HEK293 (cell line): ENCODE data around the gene RNF212.

Experiments
- CTCF ChIA-PET: fragments of 350-600 bp; formaldehyde crosslinking; extraction: SDS; loops from one replicate; lab custom pipeline; 2021; ENCODE audit warnings: antibody characterized with exemption; lab: Yijun Ruan, JAX
- POLR2A ChIA-PET: fragments of 300-600 bp; formaldehyde crosslinking; extraction: SDS; loops from one replicate; lab custom pipeline; 2020; ENCODE audit warnings: antibody characterized with exemption, inconsistent platforms; lab: Yijun Ruan, JAX
- H3K27ac ChIP-seq: fragments of 200-500 bp; sonication (Bioruptor generic); 2 replicates; pipeline ENCODE4 v1.5.1; 2014; ENCODE audit warnings: low read depth, low read length, control low read depth, inconsistent platforms; ENCODE audit errors: extremely low read depth
- H3K36me3 ChIP-seq, 2 experiments: fragments of 200-500 bp in 1 of 2; sonication (Bioruptor generic) in 1 of 2; 1 replicate in 1 of 2; 2 replicates in 1 of 2; pipeline ENCODE4 v1.5.1; 2014 to 2017; ENCODE audit warnings: inconsistent platforms in 2 of 2, low read length in 2 of 2; ENCODE audit not compliant: control insufficient read depth in 2 of 2, insufficient read depth in 1 of 2
- H3K4me1 ChIP-seq: fragments of 200-500 bp; sonication (Bioruptor generic); 2 replicates; pipeline ENCODE4 v1.5.1; 2014; ENCODE audit warnings: mild to moderate bottlenecking, low read length, inconsistent platforms; ENCODE audit not compliant: control insufficient read depth, insufficient read depth
- H3K4me3 ChIP-seq: 2 replicates; pipeline ENCODE4 v1.5.1; 2011; ENCODE audit warnings: low read depth, mild to moderate bottlenecking, control low read depth, low read length, moderate library complexity
- H3K9me3 ChIP-seq: fragments of 200-500 bp; sonication (Bioruptor generic); 2 replicates; pipeline ENCODE4 v1.5.1; 2014; ENCODE audit warnings: low read depth, low read length, inconsistent platforms; ENCODE audit not compliant: control insufficient read depth, insufficient read depth
- FEZF1 ChIP-seq: fragments of 450-650 bp; formaldehyde crosslinking; IDR thresholded peaks from 2 replicates; pipeline ENCODE4 v1.5.1; 2016; ENCODE audit warnings: missing biosample characterization, missing genetic modification characterization
- OSR2 ChIP-seq: fragments of 450-650 bp; formaldehyde crosslinking; IDR thresholded peaks from 2 replicates; pipeline ENCODE4 v1.5.1; 2016; ENCODE audit warnings: missing biosample characterization, missing genetic modification characterization
- PRDM1 ChIP-seq: fragments of 450-650 bp; formaldehyde crosslinking; IDR thresholded peaks from 2 replicates; pipeline ENCODE4; 2016; ENCODE audit warnings: missing biosample characterization, missing genetic modification characterization
- TRIM28 ChIP-seq: IDR thresholded peaks from 2 replicates; pipeline ENCODE4 v1.6.1; 2011; ENCODE audit warnings: low read length, control low read depth, borderline replicate concordance
- ZBTB17 ChIP-seq: fragments of 450-650 bp; formaldehyde crosslinking; IDR thresholded peaks from 2 replicates; pipeline ENCODE4 v1.5.1; 2016; ENCODE audit warnings: missing biosample characterization, missing genetic modification characterization
- ZNF138 ChIP-seq: fragments of 450-650 bp; formaldehyde crosslinking; IDR thresholded peaks from 2 replicates; pipeline ENCODE4 v1.5.1; 2016; ENCODE audit warnings: missing biosample characterization, missing genetic modification characterization, borderline replicate concordance
- ZNF211 ChIP-seq: fragments of 450-650 bp; formaldehyde crosslinking; IDR thresholded peaks from 2 replicates; pipeline ENCODE4 v1.5.1; 2016; ENCODE audit warnings: low read depth, missing biosample characterization, missing genetic modification characterization
- ZNF302 ChIP-seq: fragments of 450-650 bp; formaldehyde crosslinking; IDR thresholded peaks from 2 replicates; pipeline ENCODE4 v1.5.1; 2016; ENCODE audit warnings: missing biosample characterization, missing genetic modification characterization, low read depth
- ZNF335 ChIP-seq: fragments of 450-650 bp; formaldehyde crosslinking; conservative IDR thresholded peaks from 2 replicates; pipeline ENCODE4 v1.5.1; 2016; ENCODE audit warnings: missing biosample characterization, missing genetic modification characterization
- ZNF354C ChIP-seq: fragments of 450-650 bp; formaldehyde crosslinking; IDR thresholded peaks from 2 replicates; pipeline ENCODE4 v1.5.1; 2016; ENCODE audit warnings: missing biosample characterization, missing genetic modification characterization, low read depth, borderline replicate concordance
- ZNF394 ChIP-seq: fragments of 450-650 bp; formaldehyde crosslinking; IDR thresholded peaks from 2 replicates; pipeline ENCODE4 v1.5.1; 2016; ENCODE audit warnings: missing biosample characterization, missing genetic modification characterization, mild to moderate bottlenecking, moderate library complexity, borderline replicate concordance
- ZNF639 ChIP-seq: fragments of 450-650 bp; formaldehyde crosslinking; IDR thresholded peaks from 2 replicates; pipeline ENCODE4 v1.5.1; 2016; ENCODE audit warnings: missing biosample characterization, missing genetic modification characterization
- ZNF768 ChIP-seq: fragments of 450-650 bp; formaldehyde crosslinking; IDR thresholded peaks from 2 replicates; pipeline ENCODE4 v1.5.1; 2018; ENCODE audit warnings: missing biosample characterization, mild to moderate bottlenecking, missing genetic modification characterization
- ZSCAN4 ChIP-seq: fragments of 450-650 bp; formaldehyde crosslinking; IDR thresholded peaks from 2 replicates; pipeline ENCODE4 v1.5.1; 2017; ENCODE audit warnings: missing biosample characterization, missing genetic modification characterization
- TF ChIP-seq, protein P1 (sequence below): fragments of 450-650 bp; formaldehyde crosslinking; IDR thresholded peaks from 2 replicates; pipeline ENCODE4 v1.5.1; 2017; ENCODE audit warnings: missing biosample characterization, missing genetic modification characterization
- TF ChIP-seq, protein P2 (sequence below): fragments of 450-650 bp; formaldehyde crosslinking; IDR thresholded peaks from 2 replicates; pipeline ENCODE4 v1.5.1; 2016; ENCODE audit warnings: missing biosample characterization, missing genetic modification characterization, borderline replicate concordance
- TF ChIP-seq, protein P3 (sequence below): fragments of 450-650 bp; formaldehyde crosslinking; IDR thresholded peaks from 2 replicates; pipeline ENCODE4 v1.5.1; 2017; ENCODE audit warnings: missing biosample characterization, missing genetic modification characterization
- TF ChIP-seq, protein P4 (sequence below): fragments of 450-650 bp; formaldehyde crosslinking; IDR thresholded peaks from 2 replicates; pipeline ENCODE4 v1.5.1; 2016; ENCODE audit warnings: missing biosample characterization, missing genetic modification characterization

Gene RNF212

DNA sequence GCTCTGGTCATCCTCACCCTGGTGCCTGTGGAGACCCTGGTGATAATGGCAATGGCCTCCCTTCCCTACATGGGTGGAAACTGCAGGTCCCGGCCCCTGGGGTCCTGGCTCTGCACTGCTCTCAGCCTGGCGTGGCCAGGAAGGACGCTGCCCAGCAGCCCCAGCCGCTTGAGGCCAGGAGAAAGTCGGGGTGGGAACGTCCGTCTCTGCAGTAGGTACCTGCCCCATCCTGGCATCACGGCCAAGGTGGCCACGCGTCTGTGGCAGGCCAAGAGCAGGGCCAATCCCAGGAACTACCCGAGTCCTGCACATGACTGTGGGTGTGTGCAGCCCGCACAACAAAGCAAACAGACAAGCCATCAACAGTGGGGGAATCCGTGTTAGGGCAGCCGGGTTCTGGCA, 68.2 kb downstream of the RNF212 start (continued):
- no peak for TF ChIP-seq ZNF394 (tag by site-specific recombination)
- no peak for TF ChIP-seq ZNF768 (tag by site-specific recombination)
- no peak for TF ChIP-seq ZSCAN4
- TF ChIP-seq OSR2 (tag by site-specific recombination): no peak

GRCh38 chr4:1044469-1045192, 68.7 kb downstream of the RNF212 start:
- POLR2A ChIA-PET: no interaction called here
- CTCF ChIA-PET: interaction anchor here (1.0 kb wide), 1 partner anchor 35 kb away, joined by 3 read pairs; no protein-coding TSS in a partner anchor
- TF ChIP-seq ZNF335 (tag by site-specific recombination): no peak
- TF ChIP-seq ZNF302: no peak
- TF ChIP-seq ZNF768 (tag by site-specific recombination): no peak
- TF ChIP-seq, protein P1, sequence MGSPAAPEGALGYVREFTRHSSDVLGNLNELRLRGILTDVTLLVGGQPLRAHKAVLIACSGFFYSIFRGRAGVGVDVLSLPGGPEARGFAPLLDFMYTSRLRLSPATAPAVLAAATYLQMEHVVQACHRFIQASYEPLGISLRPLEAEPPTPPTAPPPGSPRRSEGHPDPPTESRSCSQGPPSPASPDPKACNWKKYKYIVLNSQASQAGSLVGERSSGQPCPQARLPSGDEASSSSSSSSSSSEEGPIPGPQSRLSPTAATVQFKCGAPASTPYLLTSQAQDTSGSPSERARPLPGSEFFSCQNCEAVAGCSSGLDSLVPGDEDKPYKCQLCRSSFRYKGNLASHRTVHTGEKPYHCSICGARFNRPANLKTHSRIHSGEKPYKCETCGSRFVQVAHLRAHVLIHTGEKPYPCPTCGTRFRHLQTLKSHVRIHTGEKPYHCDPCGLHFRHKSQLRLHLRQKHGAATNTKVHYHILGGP (tag by site-specific recombination): no peak
- TF ChIP-seq TRIM28: no peak
- no peak for TF ChIP-seq ZNF138
- no peak for TF ChIP-seq ZNF639 (tag by site-specific recombination)
- no peak for TF ChIP-seq ZNF211 (tag by site-specific recombination)
- TF ChIP-seq ZBTB17 (tag by site-specific recombination): no peak
- no peak for TF ChIP-seq ZNF354C (tag by site-specific recombination)
- TF ChIP-seq, protein P2, sequence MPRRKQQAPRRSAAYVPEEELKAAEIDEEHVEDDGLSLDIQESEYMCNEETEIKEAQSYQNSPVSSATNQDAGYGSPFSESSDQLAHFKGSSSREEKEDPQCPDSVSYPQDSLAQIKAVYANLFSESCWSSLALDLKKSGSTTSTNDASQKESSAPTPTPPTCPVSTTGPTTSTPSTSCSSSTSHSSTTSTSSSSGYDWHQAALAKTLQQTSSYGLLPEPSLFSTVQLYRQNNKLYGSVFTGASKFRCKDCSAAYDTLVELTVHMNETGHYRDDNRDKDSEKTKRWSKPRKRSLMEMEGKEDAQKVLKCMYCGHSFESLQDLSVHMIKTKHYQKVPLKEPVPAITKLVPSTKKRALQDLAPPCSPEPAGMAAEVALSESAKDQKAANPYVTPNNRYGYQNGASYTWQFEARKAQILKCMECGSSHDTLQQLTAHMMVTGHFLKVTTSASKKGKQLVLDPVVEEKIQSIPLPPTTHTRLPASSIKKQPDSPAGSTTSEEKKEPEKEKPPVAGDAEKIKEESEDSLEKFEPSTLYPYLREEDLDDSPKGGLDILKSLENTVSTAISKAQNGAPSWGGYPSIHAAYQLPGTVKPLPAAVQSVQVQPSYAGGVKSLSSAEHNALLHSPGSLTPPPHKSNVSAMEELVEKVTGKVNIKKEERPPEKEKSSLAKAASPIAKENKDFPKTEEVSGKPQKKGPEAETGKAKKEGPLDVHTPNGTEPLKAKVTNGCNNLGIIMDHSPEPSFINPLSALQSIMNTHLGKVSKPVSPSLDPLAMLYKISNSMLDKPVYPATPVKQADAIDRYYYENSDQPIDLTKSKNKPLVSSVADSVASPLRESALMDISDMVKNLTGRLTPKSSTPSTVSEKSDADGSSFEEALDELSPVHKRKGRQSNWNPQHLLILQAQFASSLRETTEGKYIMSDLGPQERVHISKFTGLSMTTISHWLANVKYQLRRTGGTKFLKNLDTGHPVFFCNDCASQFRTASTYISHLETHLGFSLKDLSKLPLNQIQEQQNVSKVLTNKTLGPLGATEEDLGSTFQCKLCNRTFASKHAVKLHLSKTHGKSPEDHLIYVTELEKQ: no peak
- no peak for TF ChIP-seq FEZF1 (tag by site-specific recombination)
- TF ChIP-seq PRDM1 (tag by site-specific recombination): no peak
- TF ChIP-seq, protein P3, sequence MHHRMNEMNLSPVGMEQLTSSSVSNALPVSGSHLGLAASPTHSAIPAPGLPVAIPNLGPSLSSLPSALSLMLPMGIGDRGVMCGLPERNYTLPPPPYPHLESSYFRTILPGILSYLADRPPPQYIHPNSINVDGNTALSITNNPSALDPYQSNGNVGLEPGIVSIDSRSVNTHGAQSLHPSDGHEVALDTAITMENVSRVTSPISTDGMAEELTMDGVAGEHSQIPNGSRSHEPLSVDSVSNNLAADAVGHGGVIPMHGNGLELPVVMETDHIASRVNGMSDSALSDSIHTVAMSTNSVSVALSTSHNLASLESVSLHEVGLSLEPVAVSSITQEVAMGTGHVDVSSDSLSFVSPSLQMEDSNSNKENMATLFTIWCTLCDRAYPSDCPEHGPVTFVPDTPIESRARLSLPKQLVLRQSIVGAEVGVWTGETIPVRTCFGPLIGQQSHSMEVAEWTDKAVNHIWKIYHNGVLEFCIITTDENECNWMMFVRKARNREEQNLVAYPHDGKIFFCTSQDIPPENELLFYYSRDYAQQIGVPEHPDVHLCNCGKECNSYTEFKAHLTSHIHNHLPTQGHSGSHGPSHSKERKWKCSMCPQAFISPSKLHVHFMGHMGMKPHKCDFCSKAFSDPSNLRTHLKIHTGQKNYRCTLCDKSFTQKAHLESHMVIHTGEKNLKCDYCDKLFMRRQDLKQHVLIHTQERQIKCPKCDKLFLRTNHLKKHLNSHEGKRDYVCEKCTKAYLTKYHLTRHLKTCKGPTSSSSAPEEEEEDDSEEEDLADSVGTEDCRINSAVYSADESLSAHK: no peak
- TF ChIP-seq, protein P4, sequence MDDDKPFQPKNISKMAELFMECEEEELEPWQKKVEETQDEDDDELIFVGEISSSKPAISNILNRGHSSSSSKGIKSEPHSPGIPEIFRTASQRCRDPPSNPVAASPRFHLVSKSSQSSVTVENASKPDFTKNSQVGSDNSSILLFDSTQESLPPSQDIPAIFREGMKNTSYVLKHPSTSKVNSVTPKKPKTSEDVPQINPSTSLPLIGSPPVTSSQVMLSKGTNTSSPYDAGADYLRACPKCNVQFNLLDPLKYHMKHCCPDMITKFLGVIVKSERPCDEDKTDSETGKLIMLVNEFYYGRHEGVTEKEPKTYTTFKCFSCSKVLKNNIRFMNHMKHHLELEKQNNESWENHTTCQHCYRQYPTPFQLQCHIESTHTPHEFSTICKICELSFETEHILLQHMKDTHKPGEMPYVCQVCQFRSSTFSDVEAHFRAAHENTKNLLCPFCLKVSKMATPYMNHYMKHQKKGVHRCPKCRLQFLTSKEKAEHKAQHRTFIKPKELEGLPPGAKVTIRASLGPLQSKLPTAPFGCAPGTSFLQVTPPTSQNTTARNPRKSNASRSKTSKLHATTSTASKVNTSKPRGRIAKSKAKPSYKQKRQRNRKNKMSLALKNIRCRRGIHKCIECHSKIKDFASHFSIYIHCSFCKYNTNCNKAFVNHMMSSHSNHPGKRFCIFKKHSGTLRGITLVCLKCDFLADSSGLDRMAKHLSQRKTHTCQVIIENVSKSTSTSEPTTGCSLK (tag by site-specific recombination): no peak
- TF ChIP-seq, all 188 proteins: peak for 0
- Histone ChIP-seq H3K36me3 (no peaks in the 10 kb centered on the region), H3K9me3 (no peaks in the 10 kb centered on the region), H3K27ac (no peak overlapping the region), H3K4me3 (no peak overlapping the region), H3K4me1 (no peaks in the 10 kb centered on the region; the same call in 1 of the 2 replicates)
